Stimulated activated effector memory CD8-positive, alpha-beta T cell treated with anti-CD3 and anti-CD28 coated beads, Interleukin-12 subunit alpha, Interleukin-12 subunit beta, amount 100 ng/mL, for 72 hours (primary cell): ENCODE data around the gene UBE2J2.
"Not testable (repeated sequence)": the region's sequence is repeated elsewhere in the genome, so short reads cannot be mapped to it uniquely, and the experiment has no call there.

ENCODE experiments used
- ATAC-seq: fragments of 150-1000 bp; cut with Tn5 transposase; 2 replicates; pipeline ENCODE4 v1.10.0; 2021
- DNase-seq, 2 donors: peaks; one replicate each; pipeline ENCODE4 v3.0.0; 2021 to 2022; ENCODE audit warnings: low spot score in 2 of 2
- H3K27ac Mint-ChIP-seq: one replicate; pipeline ENCODE4 v1.8.0; 2022; ENCODE audit warnings: mild to moderate bottlenecking, mixed read lengths
- H3K36me3 Mint-ChIP-seq: one replicate; pipeline ENCODE4 v1.8.0; 2022; ENCODE audit warnings: mild to moderate bottlenecking, mixed read lengths
- H3K4me1 Mint-ChIP-seq: one replicate; pipeline ENCODE4 v1.8.0; 2022; ENCODE audit warnings: mixed read lengths
- H3K4me3 Mint-ChIP-seq: one replicate; pipeline ENCODE4 v1.8.0; 2022; ENCODE audit warnings: mild to moderate bottlenecking, mixed read lengths
- H3K9me3 Mint-ChIP-seq: one replicate; pipeline ENCODE4 v1.8.0; 2022; ENCODE audit warnings: mixed read lengths

Gene UBE2J2

GRCh38 chr1:1273512-1274298 lies at the start of gene UBE2J2:
Gene UBE2J2, minus strand, starts transcription at chr1:1273854. Its CDS starts 5,862 bp downstream, at chr1:1267992.
- H3K36me3 Mint-ChIP-seq = peaks cover 39% of the 10 kb centered on the region

GRCh38 chr1:1322952-1323351 lies 49.3 kb upstream of the UBE2J2 start:
- Mint-ChIP-seq H3K36me3 (peaks cover 31% of the 10 kb centered on the region), H3K4me3 (peak overlapping the region; percentile 83), H3K27ac (no peak overlapping the region)

More at GRCh38 chr1:1273512-1274298, at the start of gene UBE2J2:
- peak; percentile 96 for ATAC-seq
- Mint-ChIP-seq H3K4me3 (peak within 1 kb of the TSS; percentile 81), H3K9me3 (no peaks in the 10 kb centered on the region), H3K4me1 (peaks cover 33% of the 10 kb centered on the region), H3K27ac (peak within 1 kb of the TSS; percentile 75)
- peak; percentile 85 to 95 for DNase-seq

GRCh38 chr1:1322418-1322817 lies 48.8 kb upstream of the UBE2J2 start:
- peaks cover 37% of the 10 kb centered on the region for H3K36me3 Mint-ChIP-seq
- ATAC-seq (no peak), DNase-seq (no peak)
- peaks cover 33% of the 10 kb centered on the region for H3K4me1 Mint-ChIP-seq
- no peaks in the 10 kb centered on the region for H3K9me3 Mint-ChIP-seq
- peak overlapping the region; percentile 83 for H3K4me3 Mint-ChIP-seq
- H3K27ac Mint-ChIP-seq = peak overlapping the region; percentile 82

More at GRCh38 chr1:1322952-1323351, 49.3 kb upstream of the UBE2J2 start:
- Mint-ChIP-seq H3K9me3 (no peaks in the 10 kb centered on the region), H3K4me1 (peaks cover 33% of the 10 kb centered on the region)
- no peak for ATAC-seq
- no peak for DNase-seq

- Mint-ChIP-seq H3K27ac (no peak overlapping the region), H3K9me3 (no peaks in the 10 kb centered on the region), H3K4me3 (no peak overlapping the region), H3K4me1 (peaks cover 33% of the 10 kb centered on the region), H3K36me3 (peaks cover 46% of the 10 kb centered on the region)
- ATAC-seq (no peak), DNase-seq (no peak)
Observed at GRCh38 chr1:1321477-1321876, 47.8 kb upstream of the UBE2J2 start.

- DNase-seq = no peak
- Mint-ChIP-seq H3K27ac (no peak overlapping the region), H3K36me3 (peaks cover 52% of the 10 kb centered on the region), H3K4me1 (peaks cover 27% of the 10 kb centered on the region), H3K9me3 (no peaks in the 10 kb centered on the region), H3K4me3 (no peak overlapping the region)
- no peak for ATAC-seq
Observed at GRCh38 chr1:1320666-1321448, 47.2 kb upstream of the UBE2J2 start.

- H3K27ac Mint-ChIP-seq = peak overlapping the region; percentile 78
- ATAC-seq = no peak
- H3K36me3 Mint-ChIP-seq = peaks cover 63% of the 10 kb centered on the region
- no peaks in the 10 kb centered on the region for H3K9me3 Mint-ChIP-seq
- H3K4me3 Mint-ChIP-seq = no peak overlapping the region
- no peak for DNase-seq
- peaks cover 27% of the 10 kb centered on the region for H3K4me1 Mint-ChIP-seq
Observed at GRCh38 chr1:1319646-1319941, 45.9 kb upstream of the UBE2J2 start.

- DNase-seq = no peak
- Mint-ChIP-seq H3K36me3 (peaks cover 65% of the 10 kb centered on the region), H3K9me3 (no peaks in the 10 kb centered on the region), H3K4me1 (peaks cover 27% of the 10 kb centered on the region), H3K27ac (peak overlapping the region; percentile 78), H3K4me3 (no peak overlapping the region)
- no peak for ATAC-seq
Observed at GRCh38 chr1:1318777-1319645, 45.4 kb upstream of the UBE2J2 start.

- no peak overlapping the region for H3K27ac Mint-ChIP-seq
- DNase-seq (no peak), ATAC-seq (no peak)
- H3K36me3 Mint-ChIP-seq = peaks cover 73% of the 10 kb centered on the region
- H3K4me1 Mint-ChIP-seq = peaks cover 24% of the 10 kb centered on the region
- H3K9me3 Mint-ChIP-seq = no peaks in the 10 kb centered on the region
- no peak overlapping the region for H3K4me3 Mint-ChIP-seq
Observed at GRCh38 chr1:1318131-1318652, 44.5 kb upstream of the UBE2J2 start.

- no peaks in the 10 kb centered on the region for H3K9me3 Mint-ChIP-seq
- no peak for ATAC-seq
- H3K4me1 Mint-ChIP-seq = peaks cover 16% of the 10 kb centered on the region
- no peak for DNase-seq
- no peak overlapping the region for H3K4me3 Mint-ChIP-seq
- H3K36me3 Mint-ChIP-seq = peaks cover 79% of the 10 kb centered on the region
- no peak overlapping the region for H3K27ac Mint-ChIP-seq
Observed at GRCh38 chr1:1317420-1317819, 43.8 kb upstream of the UBE2J2 start.

GRCh38 chr1:1316199-1316598 lies 42.5 kb upstream of the UBE2J2 start:
- Mint-ChIP-seq H3K4me1 (peaks cover 10% of the 10 kb centered on the region), H3K36me3 (peaks cover 79% of the 10 kb centered on the region)
- not testable (repeated sequence) for ATAC-seq, DNase-seq, H3K4me3 Mint-ChIP-seq, H3K9me3 Mint-ChIP-seq, H3K27ac Mint-ChIP-seq

- no peak for ATAC-seq
- DNase-seq = no peak
- no peak overlapping the region for H3K4me3 Mint-ChIP-seq
- H3K27ac Mint-ChIP-seq = no peak overlapping the region
- no peaks in the 10 kb centered on the region for H3K9me3 Mint-ChIP-seq
- H3K36me3 Mint-ChIP-seq = peaks cover 81% of the 10 kb centered on the region
- H3K4me1 Mint-ChIP-seq = peaks cover 10% of the 10 kb centered on the region
Observed at GRCh38 chr1:1315435-1315954, 41.8 kb upstream of the UBE2J2 start.

GRCh38 chr1:1314678-1315335 lies 41.2 kb upstream of the UBE2J2 start:
- DNase-seq (no peak), ATAC-seq (no peak)
- Mint-ChIP-seq H3K4me1 (peaks cover 10% of the 10 kb centered on the region), H3K36me3 (peaks cover 82% of the 10 kb centered on the region), H3K4me3 (no peak overlapping the region), H3K9me3 (no peaks in the 10 kb centered on the region), H3K27ac (peak overlapping the region; percentile 54)

- ATAC-seq (no peak), DNase-seq (no peak)
- Mint-ChIP-seq H3K9me3 (no peaks in the 10 kb centered on the region), H3K4me1 (peaks cover 10% of the 10 kb centered on the region), H3K4me3 (no peak overlapping the region), H3K36me3 (peaks cover 82% of the 10 kb centered on the region), H3K27ac (no peak overlapping the region)
Observed at GRCh38 chr1:1314237-1314586, 40.6 kb upstream of the UBE2J2 start.

GRCh38 chr1:1313500-1314236 lies 40.0 kb upstream of the UBE2J2 start:
- Mint-ChIP-seq H3K4me1 (peaks cover 10% of the 10 kb centered on the region), H3K27ac (no peak overlapping the region), H3K4me3 (no peak overlapping the region), H3K9me3 (no peaks in the 10 kb centered on the region), H3K36me3 (peaks cover 79% of the 10 kb centered on the region)
- DNase-seq (no peak), ATAC-seq (no peak)
